HEK293T (cell line): ENCODE data around the gene KPTN.

ENCODE experiments used
- ARNT ChIP-seq: fragments of 450-650 bp; IDR thresholded peaks from 2 replicates; pipeline ENCODE4 v1.6.1; 2017; ENCODE audit warnings: mild to moderate bottlenecking
- FOXK2 ChIP-seq: fragments of 450-650 bp; IDR thresholded peaks from 2 replicates; pipeline ENCODE4 v1.6.1; 2016; ENCODE audit warnings: mild to moderate bottlenecking
- HDGF ChIP-seq: fragments of 450-650 bp; IDR thresholded peaks from 2 replicates; pipeline ENCODE4 v1.6.1; 2017; ENCODE audit warnings: antibody characterized with exemption, borderline replicate concordance
- LEF1 ChIP-seq: fragments of 450-650 bp; IDR thresholded peaks from 2 replicates; pipeline ENCODE4 v1.6.1; 2017; ENCODE audit warnings: mild to moderate bottlenecking, borderline replicate concordance
- PKNOX1 ChIP-seq: fragments of 450-650 bp; IDR thresholded peaks from 2 replicates; pipeline ENCODE4 v1.6.1; 2016
- SUZ12 ChIP-seq: fragments of 450-650 bp; IDR thresholded peaks from 2 replicates; pipeline ENCODE4 v1.6.1; 2016; ENCODE audit warnings: mild to moderate bottlenecking
- ZNF384 ChIP-seq: fragments of 450-650 bp; IDR thresholded peaks from 2 replicates; pipeline ENCODE4 v1.6.1; 2016

DNA sequence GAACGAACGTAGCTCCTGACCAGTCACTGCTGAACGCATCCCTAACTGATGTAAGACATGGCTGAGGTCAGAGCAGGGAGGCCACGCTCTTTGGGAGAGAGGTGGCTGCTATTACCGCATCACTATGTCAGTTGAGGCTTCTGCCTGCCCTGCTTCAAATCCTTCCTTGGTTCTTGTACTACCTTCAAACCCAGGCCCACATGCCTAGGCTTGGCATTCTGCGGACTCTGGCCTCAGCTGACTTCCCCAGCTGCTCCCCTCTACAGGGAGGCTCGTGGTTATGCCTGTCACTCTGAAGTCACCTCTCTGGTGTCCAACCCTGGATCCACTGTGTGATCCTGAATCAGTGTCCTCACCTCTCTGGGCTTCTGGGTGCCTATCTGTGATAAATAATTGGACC lies 49.9 kb downstream of the KPTN start:
- no peak for TF ChIP-seq ZNF384
- TF ChIP-seq LEF1, result no peak
- no peak for TF ChIP-seq SUZ12
- TF ChIP-seq PKNOX1, result no peak
- TF ChIP-seq ARNT, result no peak
- no peak for TF ChIP-seq FOXK2
- TF ChIP-seq HDGF, result no peak
